GM12865 (cell line): Measurements from ENCODE around the gene RXRB.

Source experiments
- DNase-seq: peaks from one replicate; pipeline ENCODE4 v3.0.0; 2010; ENCODE audit warnings: low read depth
- H3K4me3 ChIP-seq: 2 replicates; pipeline ENCODE4 v1.5.1; 2011; ENCODE audit warnings: mild to moderate bottlenecking, low read depth, low read length, control low read depth
- TF ChIP-seq, protein P1 (sequence below): IDR thresholded peaks from 2 replicates; pipeline ENCODE4 v1.5.1; 2011; ENCODE audit warnings: low read length, control low read depth, low read depth, inconsistent platforms; ENCODE audit not compliant: insufficient read depth; ENCODE audit errors: missing control alignments

The RXRB gene

GRCh38 chr6:33200219-33201146, at the start of gene RXRB, which contains the start of gene SLC39A7:
TSS of gene RXRB (minus strand) at chr6:33200665. CDS start at chr6:33200476, 189 bp downstream.
TSS of gene SLC39A7 (plus strand) at chr6:33200867. CDS start at chr6:33201246, 379 bp downstream.
- peak; percentile 100 for DNase-seq
- peak within 1 kb of the TSS; percentile 96 for H3K4me3 ChIP-seq
- TF ChIP-seq, protein P1, sequence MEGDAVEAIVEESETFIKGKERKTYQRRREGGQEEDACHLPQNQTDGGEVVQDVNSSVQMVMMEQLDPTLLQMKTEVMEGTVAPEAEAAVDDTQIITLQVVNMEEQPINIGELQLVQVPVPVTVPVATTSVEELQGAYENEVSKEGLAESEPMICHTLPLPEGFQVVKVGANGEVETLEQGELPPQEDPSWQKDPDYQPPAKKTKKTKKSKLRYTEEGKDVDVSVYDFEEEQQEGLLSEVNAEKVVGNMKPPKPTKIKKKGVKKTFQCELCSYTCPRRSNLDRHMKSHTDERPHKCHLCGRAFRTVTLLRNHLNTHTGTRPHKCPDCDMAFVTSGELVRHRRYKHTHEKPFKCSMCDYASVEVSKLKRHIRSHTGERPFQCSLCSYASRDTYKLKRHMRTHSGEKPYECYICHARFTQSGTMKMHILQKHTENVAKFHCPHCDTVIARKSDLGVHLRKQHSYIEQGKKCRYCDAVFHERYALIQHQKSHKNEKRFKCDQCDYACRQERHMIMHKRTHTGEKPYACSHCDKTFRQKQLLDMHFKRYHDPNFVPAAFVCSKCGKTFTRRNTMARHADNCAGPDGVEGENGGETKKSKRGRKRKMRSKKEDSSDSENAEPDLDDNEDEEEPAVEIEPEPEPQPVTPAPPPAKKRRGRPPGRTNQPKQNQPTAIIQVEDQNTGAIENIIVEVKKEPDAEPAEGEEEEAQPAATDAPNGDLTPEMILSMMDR = no peak

DNA sequence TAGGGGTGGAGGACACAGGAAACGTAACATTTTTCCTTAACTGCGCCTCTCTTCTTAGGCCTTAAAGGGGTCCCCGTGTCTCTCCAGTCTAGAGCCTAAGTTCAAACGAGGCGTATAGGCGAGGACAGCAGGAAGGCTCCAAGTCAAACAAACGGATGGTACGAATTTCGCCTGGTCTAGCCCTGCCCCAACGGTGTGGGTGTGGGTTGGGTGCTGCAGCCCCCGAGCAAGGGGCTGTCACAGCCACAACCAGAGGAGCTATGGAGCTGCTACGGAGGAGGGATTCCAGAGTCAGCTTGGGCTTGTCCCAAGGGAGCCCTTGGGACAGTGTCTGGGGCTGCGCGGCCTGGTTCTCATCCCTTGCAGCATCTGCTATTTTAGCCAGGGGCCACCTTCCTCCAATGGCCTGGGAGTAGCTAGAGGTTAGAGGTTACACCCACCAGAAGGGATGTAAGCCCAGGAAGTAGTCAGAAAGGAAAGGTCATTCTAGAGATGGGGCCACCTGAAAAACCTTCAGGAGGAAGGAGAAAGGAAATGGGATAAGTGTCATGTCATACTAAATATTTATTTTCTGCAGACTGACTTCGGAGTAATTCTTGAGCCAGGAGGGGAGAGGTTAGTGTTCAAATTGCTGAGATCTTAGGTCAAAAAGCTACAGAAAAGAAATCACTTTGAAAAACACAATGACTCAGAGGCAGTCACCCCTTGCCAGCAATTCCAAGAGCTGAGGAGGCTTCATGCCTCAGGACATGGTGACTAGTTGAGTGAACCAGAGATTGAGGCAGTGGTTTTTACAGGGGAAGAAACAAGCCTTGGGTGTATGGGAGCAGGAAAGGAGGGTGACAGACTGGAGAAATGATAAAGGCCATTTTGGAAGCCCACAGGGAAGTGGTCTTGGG, 49.5 kb upstream of the RXRB start:
- peak overlapping the region; percentile 80 for H3K4me3 ChIP-seq
- TF ChIP-seq, protein P1 = no peak
- DNase-seq = no peak

DNA sequence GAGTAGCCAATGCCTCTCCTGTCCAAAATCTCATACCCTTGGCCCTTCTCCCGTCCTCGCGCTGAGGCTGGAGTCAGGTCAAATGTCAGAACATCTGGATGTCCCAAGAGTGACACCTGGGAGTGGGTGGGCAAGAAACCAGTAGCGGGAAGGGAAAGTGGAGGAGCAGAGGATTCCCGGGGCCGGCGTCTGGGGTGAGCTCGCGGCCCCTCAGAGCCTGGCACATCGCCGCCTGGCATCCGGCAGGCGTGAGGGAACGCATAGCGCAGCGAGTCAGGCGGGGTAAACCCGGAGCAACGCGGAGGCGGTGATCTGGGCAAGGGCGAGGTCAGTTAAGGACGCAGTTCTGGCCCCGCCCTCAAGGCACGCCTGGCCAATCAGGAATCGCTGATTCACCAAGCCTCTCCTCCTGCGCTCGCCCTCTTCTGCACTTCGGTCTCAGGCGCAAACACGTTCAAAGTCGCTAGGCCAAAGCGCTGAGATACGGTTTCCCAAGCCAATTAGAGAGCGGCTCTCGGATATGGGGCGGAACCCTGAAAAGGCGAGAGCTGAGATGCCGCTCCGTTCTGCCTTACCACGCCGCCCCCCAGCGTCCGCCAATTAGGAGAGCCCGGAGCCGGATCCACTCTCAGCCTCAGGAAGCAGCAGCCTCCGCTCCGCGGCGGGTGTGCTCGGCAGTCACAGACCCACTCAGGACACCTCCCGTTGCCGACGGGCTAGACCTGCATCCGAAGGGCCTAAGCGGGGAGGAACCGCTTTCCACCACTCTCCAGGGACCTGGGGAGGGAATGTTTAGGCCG, 48.7 kb upstream of the RXRB start:
- TF ChIP-seq, protein P1 = no peak
- DNase-seq = peak; percentile 99
- peak overlapping the region; percentile 80 for H3K4me3 ChIP-seq

DNA sequence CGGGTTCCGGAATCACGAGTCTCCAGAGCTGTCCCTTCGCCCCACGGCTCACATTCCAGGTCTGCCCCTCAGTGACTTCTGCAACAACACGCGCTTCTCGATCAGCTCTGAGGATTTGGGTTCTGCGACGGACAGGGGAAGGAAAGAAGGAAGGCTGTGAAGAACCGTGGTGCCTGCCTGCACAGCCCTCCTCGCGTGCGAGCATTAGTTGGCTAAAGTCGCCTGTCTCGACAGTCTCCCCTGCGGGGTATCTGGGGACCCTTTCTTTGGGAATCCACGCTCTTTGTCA, 48.1 kb upstream of the RXRB start:
- TF ChIP-seq, protein P1 = no peak
- no peak for DNase-seq
- H3K4me3 ChIP-seq = peak overlapping the region; percentile 69

GRCh38 chr6:33247977-33248642, 47.6 kb upstream of the RXRB start:
- H3K4me3 ChIP-seq = peak overlapping the region; percentile 69
- TF ChIP-seq, protein P1 = peak; percentile 96
- peak; percentile 92 for DNase-seq

DNA sequence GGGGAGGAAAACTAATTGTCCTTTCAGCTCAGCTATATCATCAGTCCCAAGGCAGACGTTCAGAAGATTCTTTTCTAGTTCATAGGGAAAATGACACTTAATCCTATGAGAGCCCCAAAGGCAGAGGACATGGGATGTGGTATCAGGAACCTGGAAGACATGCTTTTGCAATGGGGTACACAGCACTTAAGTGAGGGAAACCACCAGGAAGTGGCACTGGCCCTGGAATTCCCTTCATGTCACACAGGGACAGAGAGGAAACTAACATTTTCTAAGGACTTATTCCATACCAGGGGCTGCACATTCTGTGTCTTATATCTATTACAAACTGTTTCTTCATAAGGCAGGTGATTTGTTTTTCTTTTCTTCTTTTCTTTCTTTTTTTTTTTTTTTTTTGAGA, 43.0 kb upstream of the RXRB start:
- TF ChIP-seq, protein P1 = no peak
- no peak for DNase-seq
- H3K4me3 ChIP-seq = no peak overlapping the region
